SIG-M5 treated with dmso at 0.1 percent for 504 hours (cell line): Measurements from ENCODE around the gene IQCC.

Experiments
- DNase-seq: peaks from one replicate; lab custom pipeline; 2025; ENCODE audit not compliant: unreplicated experiment; lab: John Stamatoyannopoulos, UW

Gene IQCC

GRCh38 chr1:32195531-32195930 is 9.9 kb upstream of the IQCC start:
- no peak for DNase-seq

GRCh38 chr1:32195972-32196823 is 9.3 kb upstream of the IQCC start:
- no peak for DNase-seq

GRCh38 chr1:32197074-32197473 is 8.4 kb upstream of the IQCC start:
- no peak for DNase-seq

- no peak for DNase-seq
These were observed 7.6 kb upstream of the IQCC start for GRCh38 chr1:32197837-32198236.

GRCh38 chr1:32198237-32199042 is 7.0 kb upstream of the IQCC start:
- DNase-seq: no peak

DNA sequence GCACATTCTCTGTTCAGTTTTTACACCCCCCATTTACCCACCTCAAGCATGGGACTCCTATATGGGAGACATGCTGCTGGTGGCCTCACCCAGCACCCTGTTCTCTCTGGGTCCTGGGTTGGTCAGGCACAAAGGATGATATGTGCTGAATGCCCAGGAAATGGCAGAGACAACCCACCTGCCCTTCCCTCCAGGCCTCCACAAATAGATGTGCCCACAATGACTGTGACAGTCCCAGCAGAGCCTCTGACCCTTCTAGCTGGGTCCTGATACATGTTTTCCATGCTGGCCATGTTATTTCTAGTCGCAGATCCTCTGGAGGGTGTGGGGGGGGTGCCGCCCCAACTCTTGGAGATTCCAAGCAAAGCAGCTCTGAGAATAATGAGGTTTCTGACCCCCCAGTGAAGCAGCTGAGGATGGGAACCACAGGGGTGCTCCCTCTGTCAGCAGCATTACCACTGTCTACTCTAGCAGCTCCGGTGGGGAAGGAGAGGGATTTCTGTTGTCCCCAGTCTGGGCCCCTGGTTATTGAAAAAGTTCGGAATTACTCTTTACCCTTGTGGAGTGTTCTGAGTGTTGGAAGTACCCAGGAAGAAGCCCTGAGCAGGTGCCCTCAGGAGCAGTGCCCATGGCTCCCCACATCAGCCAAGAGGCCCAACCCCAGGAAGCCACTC is 6.3 kb upstream of the IQCC start:
- DNase-seq: no peak

- DNase-seq: no peak
These were observed 5.8 kb upstream of the IQCC start for GRCh38 chr1:32199717-32200072.

DNA sequence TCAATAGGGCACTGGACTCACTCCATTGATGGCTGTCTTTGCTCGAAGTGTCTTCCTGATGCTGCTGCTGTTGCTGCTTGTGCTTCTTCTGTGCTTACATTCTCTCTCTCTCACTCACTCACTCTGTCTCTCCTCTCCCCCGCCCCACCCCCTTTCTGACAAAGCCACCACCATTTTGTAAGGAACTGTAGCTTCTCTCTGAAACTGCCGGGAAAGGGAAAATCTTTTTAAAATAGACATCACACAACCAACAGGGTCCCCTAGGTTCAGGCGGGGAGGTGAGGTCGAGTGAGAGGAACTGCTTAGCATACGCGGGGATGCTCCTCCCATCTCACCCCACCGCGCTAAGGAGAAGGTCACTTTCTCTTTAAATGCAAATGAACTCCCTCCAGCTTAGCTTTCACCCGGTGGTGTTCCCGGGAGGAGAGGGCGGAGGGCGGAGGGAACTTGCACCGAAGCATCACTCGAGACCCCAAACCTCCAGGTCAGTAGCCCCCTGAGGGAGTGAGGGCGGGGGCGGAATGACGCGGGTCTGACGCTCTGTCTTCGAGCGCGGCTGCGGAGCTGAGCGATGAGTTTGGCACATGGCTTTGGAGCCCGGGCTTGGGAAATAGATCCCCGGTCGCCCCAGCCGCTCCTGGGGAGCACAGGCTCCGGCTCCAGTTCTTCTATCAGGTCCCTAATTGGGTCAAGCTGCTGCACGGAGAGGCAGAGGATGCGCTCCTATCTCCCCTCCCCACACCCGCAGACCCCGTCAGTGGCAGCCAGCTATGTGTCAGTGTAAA is 5.1 kb upstream of the IQCC start, which contains the start of gene CCDC28B:
CCDC28B (plus strand) TSS at position 370 of the 785 bp plus-strand sequence. CDS start 1,341 bp downstream, outside the sequence.
- peak; percentile 35 for DNase-seq

GRCh38 chr1:32201011-32201855 is 4.2 kb upstream of the IQCC start:
- DNase-seq: peak; percentile 40

DNA sequence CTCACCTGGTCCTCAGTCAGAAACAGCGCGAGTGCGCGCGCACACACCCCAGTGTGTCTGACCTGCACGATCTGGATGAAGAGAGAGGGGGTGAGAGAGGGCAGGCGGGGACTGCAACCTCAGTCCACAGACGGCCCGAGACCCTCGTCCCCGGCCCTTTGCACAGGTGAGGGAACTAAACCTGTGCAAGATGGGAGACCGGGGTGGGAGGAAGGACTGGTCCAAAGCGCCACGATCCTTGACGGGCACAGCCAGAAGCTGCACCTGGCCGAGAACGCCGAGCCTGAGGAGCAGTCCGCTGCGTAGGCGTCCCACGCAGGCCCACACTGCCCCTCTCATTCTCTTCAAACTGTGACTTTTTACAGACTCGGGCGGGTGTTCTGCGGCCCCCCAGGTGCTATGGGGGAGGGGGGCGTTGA is 519 bp upstream of the IQCC start:
- DNase-seq: no peak

DNA sequence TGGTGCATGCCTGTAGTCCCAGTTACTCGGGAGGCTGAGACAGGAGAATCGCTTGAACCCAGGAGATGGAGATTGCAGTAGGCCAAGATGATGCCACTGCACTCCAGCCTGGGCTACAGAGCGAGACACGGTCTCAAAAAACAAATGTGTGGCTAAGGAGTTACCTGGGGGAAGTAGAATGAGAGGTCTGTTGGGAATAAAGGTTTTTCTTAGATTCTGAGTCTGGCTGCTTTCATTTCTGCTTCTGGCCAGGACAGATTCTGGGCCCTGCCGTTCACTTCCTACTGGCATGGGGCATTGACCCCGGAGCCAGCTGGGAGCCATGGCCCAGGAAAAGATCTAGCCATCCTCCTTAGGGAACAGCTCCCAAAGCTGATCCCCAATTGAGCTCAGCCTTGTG is 3.0 kb downstream of the IQCC start:
- no peak for DNase-seq

- DNase-seq: no peak
These were observed 3.4 kb downstream of the IQCC start, which contains the start of gene DCDC2B for GRCh38 chr1:32208891-32209328. Gene DCDC2B, plus strand, starts transcription at chr1:32209089. Its CDS starts 5 bp downstream, at chr1:32209094.

GRCh38 chr1:32215629-32216480 is 10.4 kb downstream of the IQCC start:
- DNase-seq: peak; percentile 48

GRCh38 chr1:32216566-32216965 is 11.1 kb downstream of the IQCC start:
- DNase-seq: no peak

GRCh38 chr1:32219022-32219421 is 13.6 kb downstream of the IQCC start:
- no peak for DNase-seq

- DNase-seq: no peak
These were observed 15.5 kb downstream of the IQCC start for GRCh38 chr1:32220746-32221580.

- DNase-seq: no peak
These were observed 16.1 kb downstream of the IQCC start for GRCh38 chr1:32221581-32221979.
